B cell (primary cell): ENCODE data around the gene SMIM28.

Experiments used
- CTCF ChIP-seq: fragments of 200-600 bp; IDR thresholded peaks from one replicate; pipeline ENCODE4 v1.8.0; 2022; ENCODE audit warnings: antibody characterized with exemption, mild to moderate bottlenecking
- EZH2 ChIP-seq: IDR thresholded peaks from 2 replicates; pipeline ENCODE4 v1.6.1; 2012; ENCODE audit warnings: borderline replicate concordance, low read depth, mild to moderate bottlenecking, moderate library complexity, low read length; ENCODE audit not compliant: insufficient read depth, poor library complexity, severe bottlenecking

DNA sequence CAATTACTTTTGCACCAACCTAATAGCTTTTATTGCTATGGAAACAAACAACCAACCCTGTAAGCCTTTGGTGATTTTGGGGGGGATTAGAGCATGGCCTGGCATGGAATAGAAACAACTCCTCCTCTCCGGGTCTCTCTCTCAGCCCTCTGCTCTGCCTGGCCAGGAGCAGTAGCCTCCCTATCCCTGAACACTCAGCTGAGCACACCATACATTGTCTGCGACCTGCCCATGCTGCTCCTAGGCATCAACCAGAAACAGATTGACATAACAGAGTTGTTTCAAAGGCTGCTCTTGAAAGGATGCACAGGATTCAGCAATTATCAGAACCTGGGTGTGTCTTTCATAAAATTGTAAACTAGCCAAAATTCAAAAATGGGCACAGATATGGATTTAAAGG is 29.8 kb upstream of the SMIM28 start:
- TF ChIP-seq CTCF: no peak
- no peak for TF ChIP-seq EZH2
